Activated B cell treated with CpG ODN at 0.5 μM for 24 hours (primary cell): ENCODE results near the gene DPY30. TPM values are rescaled to one million over a fixed set of nuclear protein-coding genes. Genes with fewer than 3 reads are reported as not detected.

Experiments
- ATAC-seq: fragments of 200-7000 bp; cut with Tn5 transposase; one replicate; pipeline ENCODE4 v1.10.0; 2021; ENCODE audit warnings: low read depth, mild to moderate bottlenecking, moderate library complexity
- CTCF ChIA-PET: fragments of 350-600 bp; sonication (Branson Sonifier 250); formaldehyde crosslinking; loops from one replicate; lab custom pipeline; 2021; ENCODE audit warnings: antibody characterized with exemption; lab: Charles Lee
- POLR2A ChIA-PET: fragments of 350-600 bp; sonication (Branson Sonifier 250); formaldehyde crosslinking; loops from one replicate; lab custom pipeline; 2021; ENCODE audit warnings: antibody characterized with exemption; lab: Charles Lee
- DNase-seq: peaks from one replicate; pipeline ENCODE4 v3.0.0; 2022
- H3K27ac Mint-ChIP-seq: one replicate; pipeline ENCODE4 v1.8.0; 2020; ENCODE audit warnings: mixed read lengths
- H3K27me3 Mint-ChIP-seq: one replicate; pipeline ENCODE4 v1.8.0; 2021; ENCODE audit warnings: mixed read lengths
- H3K36me3 Mint-ChIP-seq: one replicate; pipeline ENCODE4 v1.8.0; 2021; ENCODE audit warnings: low read depth, mixed read lengths
- H3K4me1 Mint-ChIP-seq: one replicate; pipeline ENCODE4 v1.8.0; 2021; ENCODE audit warnings: mixed read lengths
- H3K4me3 Mint-ChIP-seq: one replicate; pipeline ENCODE4 v1.8.0; 2020; ENCODE audit warnings: mild to moderate bottlenecking, mixed read lengths
- H3K9me3 Mint-ChIP-seq: one replicate; pipeline ENCODE4 v1.8.0; 2020; ENCODE audit warnings: mixed read lengths
- CTCF ChIP-seq: fragments of 200-600 bp; IDR thresholded peaks from one replicate; pipeline ENCODE4 v1.8.0; 2022; ENCODE audit warnings: antibody characterized with exemption, mild to moderate bottlenecking
- intact Hi-C: fragments of 100-400 bp; cut with micrococcal nuclease; formaldehyde crosslinking; loops from one replicate; pipeline ENCODE4 v1.15.1; 2024
- total RNA-seq: library from RNA; stranded (reverse); gene quantifications from 2 replicates; pipeline ENCODE4 v1.2.3, GENCODE V29; 2022

The DPY30 gene
- total RNA-seq, 1 donor from 2014 or later: 36.2 TPM

- POLR2A ChIA-PET: interaction anchor here (0.6 to 2.2 kb wide), 12 partner anchors 10 to 157 kb away, joined by 3 to 16 read pairs (median 3); partner anchors contain the start of genes DPY30, SLC30A6 and SPAST
- ATAC-seq (no peak), DNase-seq (no peak)
- Mint-ChIP-seq H3K36me3 (peaks cover 16% of the 10 kb centered on the region), H3K27ac (peak overlapping the region; percentile 86), H3K4me1 (peaks cover 54% of the 10 kb centered on the region), H3K9me3 (no peaks in the 10 kb centered on the region), H3K27me3 (no peaks in the 10 kb centered on the region), H3K4me3 (peak overlapping the region; percentile 92)
- intact Hi-C loops: loop anchor here (2.0 kb wide), 2 partner anchors 18 to 52 kb away; no protein-coding TSS in a partner anchor
- no peak for TF ChIP-seq CTCF
- CTCF ChIA-PET: interaction anchor here (1.5 kb wide), 1 partner anchor 18 kb away, joined by 3 read pairs; no protein-coding TSS in a partner anchor
Observed at GRCh38 chr2:32008805-32009515, 30.6 kb downstream of the DPY30 start.

GRCh38 chr2:32007121-32007391, 32.5 kb downstream of the DPY30 start:
- H3K27ac Mint-ChIP-seq: no peak overlapping the region
- POLR2A ChIA-PET: no interaction called here
- no peaks in the 10 kb centered on the region for H3K9me3 Mint-ChIP-seq

GRCh38 chr2:32005371-32005976, 34.1 kb downstream of the DPY30 start:
- intact Hi-C loops: no loop called here
- Mint-ChIP-seq H3K4me3 (no peak overlapping the region), H3K27ac (no peak overlapping the region), H3K27me3 (no peaks in the 10 kb centered on the region), H3K36me3 (peaks cover 12% of the 10 kb centered on the region), H3K9me3 (no peaks in the 10 kb centered on the region), H3K4me1 (peaks cover 48% of the 10 kb centered on the region)
- DNase-seq (no peak), ATAC-seq (no peak)
- no peak for TF ChIP-seq CTCF
- ChIA-PET CTCF (no interaction called here), POLR2A (interaction anchor here (0.6 kb wide), 1 partner anchor 179 kb away, joined by 3 read pairs; no protein-coding TSS in a partner anchor)

More at GRCh38 chr2:32007121-32007391, 32.5 kb downstream of the DPY30 start:
- peaks cover 58% of the 10 kb centered on the region for H3K4me1 Mint-ChIP-seq
- intact Hi-C loops: no loop called here
- no peaks in the 10 kb centered on the region for H3K27me3 Mint-ChIP-seq
- TF ChIP-seq CTCF: no peak
- no peak for ATAC-seq
- no peak for DNase-seq
- H3K36me3 Mint-ChIP-seq: peaks cover 16% of the 10 kb centered on the region
- H3K4me3 Mint-ChIP-seq: peak overlapping the region; percentile 2
- CTCF ChIA-PET: no interaction called here

GRCh38 chr2:32003791-32004190, 35.8 kb downstream of the DPY30 start:
- Mint-ChIP-seq H3K9me3 (no peaks in the 10 kb centered on the region), H3K27me3 (no peaks in the 10 kb centered on the region), H3K27ac (no peak overlapping the region), H3K4me3 (no peak overlapping the region), H3K36me3 (peaks cover 5% of the 10 kb centered on the region), H3K4me1 (peaks cover 58% of the 10 kb centered on the region)
- ATAC-seq (no peak), DNase-seq (no peak)
- ChIA-PET POLR2A (no interaction called here), CTCF (no interaction called here)
- intact Hi-C loops: no loop called here
- TF ChIP-seq CTCF: no peak

GRCh38 chr2:32002406-32002805, 37.2 kb downstream of the DPY30 start:
- Mint-ChIP-seq H3K4me1 (peaks cover 57% of the 10 kb centered on the region), H3K4me3 (no peak overlapping the region), H3K27ac (no peak overlapping the region), H3K36me3 (peaks cover 5% of the 10 kb centered on the region), H3K9me3 (no peaks in the 10 kb centered on the region), H3K27me3 (no peaks in the 10 kb centered on the region)
- ATAC-seq (no peak), DNase-seq (no peak)
- intact Hi-C loops: no loop called here
- POLR2A ChIA-PET: no interaction called here
- CTCF ChIA-PET: no interaction called here
- TF ChIP-seq CTCF: no peak
